Measurements from ENCODE around the gene UQCRHL.

The UQCRHL gene

DNA sequence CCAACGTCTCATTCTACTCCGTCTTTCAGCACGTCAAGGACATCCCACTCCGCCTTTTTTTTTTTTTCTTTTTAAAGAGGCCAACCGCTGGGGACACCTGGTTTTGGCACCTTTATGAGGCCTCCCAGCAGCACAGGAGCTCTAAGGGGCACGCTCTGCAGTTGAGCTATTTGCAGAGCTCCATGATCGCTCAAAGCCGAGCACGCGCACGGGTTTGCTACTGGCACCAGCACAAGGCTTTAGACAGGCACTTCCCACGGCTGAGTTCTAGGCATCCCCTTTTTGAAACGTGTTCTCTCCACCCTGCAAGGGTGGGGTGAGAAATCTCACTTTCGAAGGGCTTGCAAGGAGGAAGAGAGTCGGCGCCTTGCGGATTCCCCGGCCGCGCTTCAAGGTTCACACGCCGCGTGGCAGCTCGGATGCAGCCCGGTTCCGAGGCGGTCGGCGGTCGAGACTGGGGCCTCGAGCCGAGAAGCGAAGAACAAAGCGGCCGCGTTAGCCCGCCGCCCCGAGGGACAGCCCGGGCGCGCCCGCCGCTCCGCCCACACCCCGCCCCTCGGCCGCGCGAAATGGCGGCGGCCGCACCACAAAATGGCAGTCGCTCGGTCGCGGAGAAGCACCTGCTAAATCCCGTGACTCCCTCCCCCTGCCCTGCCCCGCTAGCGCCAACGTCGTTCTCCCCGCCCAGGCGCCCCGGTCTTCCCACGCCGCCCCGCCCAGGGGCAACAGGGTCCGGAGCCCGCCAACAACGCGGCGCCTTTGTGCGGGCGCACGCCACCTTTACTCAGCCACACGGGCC, 27.2 kb upstream of the UQCRHL start (continued):
- TF ChIP-seq REPIN1 (tag by site-specific recombination; IDR thresholded peaks at IDR 0.05; ENCODE audit: low read depth) (no peak), ZNF677 (tag by site-specific recombination; IDR thresholded peaks at IDR 0.05) (no peak), ZNF19 (tag by site-specific recombination; IDR thresholded peaks at IDR 0.05; ENCODE audit: low read depth) (no peak), GFI1B (tag by site-specific recombination; IDR thresholded peaks at IDR 0.05) (no peak), ZNF530 (tag by site-specific recombination; IDR thresholded peaks at IDR 0.05; ENCODE audit: low read depth) (no peak), ZNF777 (tag by site-specific recombination; IDR thresholded peaks at IDR 0.05; ENCODE audit: borderline replicate concordance) (no peak), ZNF501 (tag by site-specific recombination; IDR thresholded peaks at IDR 0.05) (peak; percentile 73), ZNF747 (tag by site-specific recombination; IDR thresholded peaks at IDR 0.05) (no peak), ZFP3 (tag by site-specific recombination; IDR thresholded peaks at IDR 0.05; ENCODE audit: low read depth) (no peak), ZNF37A (tag by site-specific recombination; IDR thresholded peaks at IDR 0.05) (no peak), SETDB1 (IDR thresholded peaks at IDR 0.05; ENCODE audit: insufficient read length, low read length) (no peak), ZNF785 (tag by site-specific recombination; IDR thresholded peaks at IDR 0.05) (no peak), ZNF664 (tag by site-specific recombination; IDR thresholded peaks at IDR 0.05) (no peak), BCL11A (tag by site-specific recombination; IDR thresholded peaks at IDR 0.05; ENCODE audit: low read depth) (no peak), GLIS1 (tag by site-specific recombination; IDR thresholded peaks at IDR 0.05) (peak; percentile 89), FEZF1 (tag by site-specific recombination; IDR thresholded peaks at IDR 0.05) (peak; percentile 99), ZNF473 (tag by site-specific recombination; IDR thresholded peaks at IDR 0.05) (no peak), SP2 (tag by site-specific recombination; IDR thresholded peaks at IDR 0.05) (peak; percentile 80), ZNF341 (tag by site-specific recombination; IDR thresholded peaks at IDR 0.05; ENCODE audit: low read depth) (no peak; the same call in none of the 2 replicates), MEIS1 (CRISPR knock-in tag; IDR thresholded peaks at IDR 0.05; ENCODE audit: borderline replicate concordance) (no peak)
- TF ChIP-seq, protein P1, sequence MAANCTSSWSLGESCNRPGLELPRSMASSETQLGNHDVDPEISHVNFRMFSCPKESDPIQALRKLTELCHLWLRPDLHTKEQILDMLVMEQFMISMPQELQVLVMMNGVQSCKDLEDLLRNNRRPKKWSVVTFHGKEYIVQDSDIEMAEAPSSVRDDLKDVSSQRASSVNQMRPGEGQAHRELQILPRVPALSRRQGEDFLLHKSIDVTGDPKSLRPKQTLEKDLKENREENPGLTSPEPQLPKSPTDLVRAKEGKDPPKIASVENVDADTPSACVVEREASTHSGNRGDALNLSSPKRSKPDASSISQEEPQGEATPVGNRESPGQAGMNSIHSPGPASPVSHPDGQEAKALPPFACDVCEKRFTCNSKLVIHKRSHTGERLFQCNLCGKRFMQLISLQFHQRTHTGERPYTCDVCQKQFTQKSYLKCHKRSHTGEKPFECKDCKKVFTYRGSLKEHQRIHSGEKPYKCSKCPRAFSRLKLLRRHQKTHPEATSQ (tag by site-specific recombination; IDR thresholded peaks at IDR 0.05) = no peak; the same call in 1 of the 2 replicates
- TF ChIP-seq, protein P2, sequence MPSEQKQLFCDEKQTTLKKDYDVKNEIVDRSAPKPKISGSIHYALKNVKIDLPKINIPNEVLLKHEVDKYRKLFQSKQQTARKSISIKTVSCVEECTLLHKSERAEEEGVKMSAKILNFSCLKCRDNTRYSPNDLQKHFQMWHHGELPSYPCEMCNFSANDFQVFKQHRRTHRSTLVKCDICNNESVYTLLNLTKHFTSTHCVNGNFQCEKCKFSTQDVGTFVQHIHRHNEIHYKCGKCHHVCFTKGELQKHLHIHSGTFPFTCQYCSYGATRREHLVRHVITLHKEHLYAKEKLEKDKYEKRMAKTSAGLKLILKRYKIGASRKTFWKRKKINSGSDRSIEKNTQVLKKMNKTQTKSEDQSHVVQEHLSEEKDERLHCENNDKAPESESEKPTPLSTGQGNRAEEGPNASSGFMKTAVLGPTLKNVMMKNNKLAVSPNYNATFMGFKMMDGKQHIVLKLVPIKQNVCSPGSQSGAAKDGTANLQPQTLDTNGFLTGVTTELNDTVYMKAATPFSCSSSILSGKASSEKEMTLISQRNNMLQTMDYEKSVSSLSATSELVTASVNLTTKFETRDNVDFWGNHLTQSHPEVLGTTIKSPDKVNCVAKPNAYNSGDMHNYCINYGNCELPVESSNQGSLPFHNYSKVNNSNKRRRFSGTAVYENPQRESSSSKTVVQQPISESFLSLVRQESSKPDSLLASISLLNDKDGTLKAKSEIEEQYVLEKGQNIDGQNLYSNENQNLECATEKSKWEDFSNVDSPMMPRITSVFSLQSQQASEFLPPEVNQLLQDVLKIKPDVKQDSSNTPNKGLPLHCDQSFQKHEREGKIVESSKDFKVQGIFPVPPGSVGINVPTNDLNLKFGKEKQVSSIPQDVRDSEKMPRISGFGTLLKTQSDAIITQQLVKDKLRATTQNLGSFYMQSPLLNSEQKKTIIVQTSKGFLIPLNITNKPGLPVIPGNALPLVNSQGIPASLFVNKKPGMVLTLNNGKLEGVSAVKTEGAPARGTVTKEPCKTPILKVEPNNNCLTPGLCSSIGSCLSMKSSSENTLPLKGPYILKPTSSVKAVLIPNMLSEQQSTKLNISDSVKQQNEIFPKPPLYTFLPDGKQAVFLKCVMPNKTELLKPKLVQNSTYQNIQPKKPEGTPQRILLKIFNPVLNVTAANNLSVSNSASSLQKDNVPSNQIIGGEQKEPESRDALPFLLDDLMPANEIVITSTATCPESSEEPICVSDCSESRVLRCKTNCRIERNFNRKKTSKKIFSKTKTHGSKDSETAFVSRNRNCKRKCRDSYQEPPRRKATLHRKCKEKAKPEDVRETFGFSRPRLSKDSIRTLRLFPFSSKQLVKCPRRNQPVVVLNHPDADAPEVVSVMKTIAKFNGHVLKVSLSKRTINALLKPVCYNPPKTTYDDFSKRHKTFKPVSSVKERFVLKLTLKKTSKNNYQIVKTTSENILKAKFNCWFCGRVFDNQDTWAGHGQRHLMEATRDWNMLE (tag by site-specific recombination; conservative IDR thresholded peaks at IDR 0.05; ENCODE audit: low read depth) = peak; percentile 11; the same call in 1 of the 2 replicates
- TF ChIP-seq, protein P3, sequence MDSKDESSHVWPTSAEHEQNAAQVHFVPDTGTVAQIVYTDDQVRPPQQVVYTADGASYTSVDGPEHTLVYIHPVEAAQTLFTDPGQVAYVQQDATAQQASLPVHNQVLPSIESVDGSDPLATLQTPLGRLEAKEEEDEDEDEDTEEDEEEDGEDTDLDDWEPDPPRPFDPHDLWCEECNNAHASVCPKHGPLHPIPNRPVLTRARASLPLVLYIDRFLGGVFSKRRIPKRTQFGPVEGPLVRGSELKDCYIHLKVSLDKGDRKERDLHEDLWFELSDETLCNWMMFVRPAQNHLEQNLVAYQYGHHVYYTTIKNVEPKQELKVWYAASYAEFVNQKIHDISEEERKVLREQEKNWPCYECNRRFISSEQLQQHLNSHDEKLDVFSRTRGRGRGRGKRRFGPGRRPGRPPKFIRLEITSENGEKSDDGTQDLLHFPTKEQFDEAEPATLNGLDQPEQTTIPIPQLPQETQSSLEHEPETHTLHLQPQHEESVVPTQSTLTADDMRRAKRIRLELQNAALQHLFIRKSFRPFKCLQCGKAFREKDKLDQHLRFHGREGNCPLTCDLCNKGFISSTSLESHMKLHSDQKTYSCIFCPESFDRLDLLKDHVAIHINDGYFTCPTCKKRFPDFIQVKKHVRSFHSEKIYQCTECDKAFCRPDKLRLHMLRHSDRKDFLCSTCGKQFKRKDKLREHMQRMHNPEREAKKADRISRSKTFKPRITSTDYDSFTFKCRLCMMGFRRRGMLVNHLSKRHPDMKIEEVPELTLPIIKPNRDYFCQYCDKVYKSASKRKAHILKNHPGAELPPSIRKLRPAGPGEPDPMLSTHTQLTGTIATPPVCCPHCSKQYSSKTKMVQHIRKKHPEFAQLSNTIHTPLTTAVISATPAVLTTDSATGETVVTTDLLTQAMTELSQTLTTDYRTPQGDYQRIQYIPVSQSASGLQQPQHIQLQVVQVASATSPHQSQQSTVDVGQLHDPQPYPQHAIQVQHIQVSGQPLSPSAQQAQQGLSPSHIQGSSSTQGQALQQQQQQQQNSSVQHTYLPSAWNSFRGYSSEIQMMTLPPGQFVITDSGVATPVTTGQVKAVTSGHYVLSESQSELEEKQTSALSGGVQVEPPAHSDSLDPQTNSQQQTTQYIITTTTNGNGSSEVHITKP (tag by site-specific recombination; IDR thresholded peaks at IDR 0.05) = peak; percentile 67; the same call in 1 of the 2 replicates
- TF ChIP-seq, protein P4, sequence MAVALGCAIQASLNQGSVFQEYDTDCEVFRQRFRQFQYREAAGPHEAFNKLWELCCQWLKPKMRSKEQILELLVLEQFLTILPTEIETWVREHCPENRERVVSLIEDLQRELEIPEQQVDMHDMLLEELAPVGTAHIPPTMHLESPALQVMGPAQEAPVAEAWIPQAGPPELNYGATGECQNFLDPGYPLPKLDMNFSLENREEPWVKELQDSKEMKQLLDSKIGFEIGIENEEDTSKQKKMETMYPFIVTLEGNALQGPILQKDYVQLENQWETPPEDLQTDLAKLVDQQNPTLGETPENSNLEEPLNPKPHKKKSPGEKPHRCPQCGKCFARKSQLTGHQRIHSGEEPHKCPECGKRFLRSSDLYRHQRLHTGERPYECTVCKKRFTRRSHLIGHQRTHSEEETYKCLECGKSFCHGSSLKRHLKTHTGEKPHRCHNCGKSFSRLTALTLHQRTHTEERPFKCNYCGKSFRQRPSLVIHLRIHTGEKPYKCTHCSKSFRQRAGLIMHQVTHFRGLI (tag by site-specific recombination; IDR thresholded peaks at IDR 0.05) = peak; percentile 90
- TF ChIP-seq, protein P5, sequence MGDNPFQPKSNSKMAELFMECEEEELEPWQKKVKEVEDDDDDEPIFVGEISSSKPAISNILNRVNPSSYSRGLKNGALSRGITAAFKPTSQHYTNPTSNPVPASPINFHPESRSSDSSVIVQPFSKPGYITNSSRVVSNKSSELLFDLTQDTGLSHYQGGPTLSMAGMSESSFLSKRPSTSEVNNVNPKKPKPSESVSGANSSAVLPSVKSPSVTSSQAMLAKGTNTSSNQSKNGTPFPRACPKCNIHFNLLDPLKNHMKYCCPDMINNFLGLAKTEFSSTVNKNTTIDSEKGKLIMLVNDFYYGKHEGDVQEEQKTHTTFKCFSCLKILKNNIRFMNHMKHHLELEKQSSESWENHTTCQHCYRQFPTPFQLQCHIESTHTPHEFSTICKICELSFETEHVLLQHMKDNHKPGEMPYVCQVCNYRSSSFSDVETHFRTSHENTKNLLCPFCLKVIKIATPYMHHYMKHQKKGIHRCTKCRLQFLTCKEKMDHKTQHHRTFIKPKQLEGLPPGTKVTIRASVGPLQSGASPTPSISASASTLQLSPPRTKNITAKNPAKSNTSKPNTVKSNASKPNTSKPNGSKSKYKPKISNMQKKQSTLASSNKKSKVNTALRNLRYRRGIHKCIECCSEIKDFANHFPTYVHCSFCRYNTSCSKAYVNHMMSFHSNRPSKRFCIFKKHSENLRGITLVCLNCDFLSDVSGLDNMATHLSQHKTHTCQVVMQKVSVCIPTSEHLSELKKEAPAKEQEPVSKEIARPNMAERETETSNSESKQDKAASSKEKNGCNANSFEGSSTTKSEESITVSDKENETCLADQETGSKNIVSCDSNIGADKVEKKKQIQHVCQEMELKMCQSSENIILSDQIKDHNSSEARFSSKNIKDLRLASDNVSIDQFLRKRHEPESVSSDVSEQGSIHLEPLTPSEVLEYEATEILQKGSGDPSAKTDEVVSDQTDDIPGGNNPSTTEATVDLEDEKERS (tag by site-specific recombination; IDR thresholded peaks at IDR 0.05) = no peak

All from HEK293 (cell line).